Large intestine (tissue), 3 donors: ENCODE data around the gene NRP1. TPM values are rescaled to one million over a fixed set of nuclear protein-coding genes. Genes with fewer than 3 reads are reported as not detected.

Source experiments
- DNase-seq, 2 donors: peaks; one replicate each; pipeline versions ENCODE4 v3.0.0 to v3.0.0-alpha.2; 2013
- H3K27ac ChIP-seq: one replicate; pipeline ENCODE4 v1.5.1; 2013; ENCODE audit warnings: low read length
- H3K27me3 ChIP-seq: 2 replicates; pipeline ENCODE4 v1.6.1; 2013; ENCODE audit warnings: low read length; ENCODE audit not compliant: control insufficient read depth, insufficient read depth
- H3K36me3 ChIP-seq: 2 replicates; pipeline ENCODE4 v1.6.1; 2013; ENCODE audit warnings: low read length; ENCODE audit not compliant: control insufficient read depth, insufficient read depth
- H3K4me1 ChIP-seq: one replicate; pipeline ENCODE4 v1.6.1; 2013; ENCODE audit warnings: low read length; ENCODE audit not compliant: control insufficient read depth, insufficient read depth
- H3K4me3 ChIP-seq: one replicate; pipeline ENCODE4 v1.5.1; 2013; ENCODE audit warnings: low read length
- H3K9me3 ChIP-seq: one replicate; pipeline ENCODE4 v1.6.1; 2013; ENCODE audit warnings: mild to moderate bottlenecking, low read depth, low read length, moderate library complexity; ENCODE audit not compliant: control insufficient read depth
- WGBS: methylation state at CpG from one replicate; pipeline ENCODE4 v1.1.5; 2013; ENCODE audit warnings: low lambda C conversion rate; ENCODE audit not compliant: insufficient coverage; 5-methylcytosine and 5-hydroxymethylcytosine counted together
- polyA plus RNA-seq: library from polyadenylated mRNA; unstranded; fragments of 120-200 nt; gene quantifications from one replicate; pipeline ENCODE4 v1.2.1, GENCODE V29; 2013

Gene NRP1
- polyA plus RNA-seq, 1 donor, result 33.4 TPM

GRCh38 chr10:33132626-33133025 lies 201.8 kb downstream of the NRP1 start:
- Histone ChIP-seq H3K27me3 (no peaks in the 10 kb centered on the region), H3K4me3 (no peak overlapping the region), H3K36me3 (no peaks in the 10 kb centered on the region), H3K9me3 (no peaks in the 10 kb centered on the region), H3K4me1 (peaks cover 24% of the 10 kb centered on the region), H3K27ac (no peak overlapping the region)
- no CpG with 5 or more reads among the region's 1 CpG for WGBS
- no peak for DNase-seq

GRCh38 chr10:33129996-33130386 lies 204.5 kb downstream of the NRP1 start:
- no peaks in the 10 kb centered on the region for H3K36me3 ChIP-seq
- no CpG with 5 or more reads among the region's 5 CpGs for WGBS
- no peak overlapping the region for H3K4me3 ChIP-seq
- no peaks in the 10 kb centered on the region for H3K9me3 ChIP-seq
- no peak overlapping the region for H3K27ac ChIP-seq
- H3K27me3 ChIP-seq, result no peaks in the 10 kb centered on the region
- no peak for DNase-seq
- H3K4me1 ChIP-seq, result peaks cover 10% of the 10 kb centered on the region

- Histone ChIP-seq H3K27ac (no peak overlapping the region), H3K27me3 (no peaks in the 10 kb centered on the region), H3K36me3 (no peaks in the 10 kb centered on the region), H3K4me3 (no peak overlapping the region), H3K9me3 (no peaks in the 10 kb centered on the region), H3K4me1 (peaks cover 7% of the 10 kb centered on the region)
- no peak for DNase-seq
- 90% methylated on average over 2 of the region's 10 CpGs for WGBS
Measured at GRCh38 chr10:33129141-33129995, 205.1 kb downstream of the NRP1 start.

- H3K27ac ChIP-seq, result no peak overlapping the region
- DNase-seq, result no peak
- no CpG with 5 or more reads among the region's 9 CpGs for WGBS
Measured at GRCh38 chr10:33127622-33128021, 206.8 kb downstream of the NRP1 start.

More at GRCh38 chr10:33127622-33128021, 206.8 kb downstream of the NRP1 start:
- no peaks in the 10 kb centered on the region for H3K27me3 ChIP-seq
- H3K4me3 ChIP-seq, result no peak overlapping the region
- no peaks in the 10 kb centered on the region for H3K36me3 ChIP-seq
- H3K9me3 ChIP-seq, result no peaks in the 10 kb centered on the region
- H3K4me1 ChIP-seq, result no peaks in the 10 kb centered on the region
